Brain microvascular endothelial cell (primary cell): ENCODE results near the gene PKP1.

Experiments used
- DNase-seq: peaks from one replicate; pipeline ENCODE4 v3.0.0-alpha.2; 2020
- H3K27ac ChIP-seq: fragments of 250-450 bp; sonication (Bioruptor Pico); 2 replicates; pipeline ENCODE4 v1.5.1; 2020; ENCODE audit warnings: mild to moderate bottlenecking, moderate library complexity
- H3K27me3 ChIP-seq: fragments of 250-450 bp; sonication (Bioruptor Pico); replicated peaks from 2 replicates; pipeline ENCODE4 v1.5.1; 2020; ENCODE audit warnings: mild to moderate bottlenecking
- H3K36me3 ChIP-seq: fragments of 250-450 bp; sonication (Bioruptor Pico); replicated peaks from 2 replicates; pipeline ENCODE4 v1.5.1; 2020; ENCODE audit warnings: mild to moderate bottlenecking
- H3K4me3 ChIP-seq: 2 replicates; pipeline ENCODE4 v1.5.1; 2011; ENCODE audit warnings: low read depth, mild to moderate bottlenecking, control low read depth, low read length, moderate library complexity
- CTCF ChIP-seq: IDR thresholded peaks from 2 replicates; pipeline ENCODE4 v1.5.1; 2011; ENCODE audit warnings: low read depth, mild to moderate bottlenecking, moderate library complexity, low read length, control low read depth, inconsistent platforms; ENCODE audit errors: missing control alignments
- in situ Hi-C: cut with HindIII; loops from 2 replicates; pipeline ENCODE4 v1.10.0; 2017; ENCODE audit warnings: low sequenced_read_pairs, low pct_ligation_motif_present

PKP1 gene

DNA sequence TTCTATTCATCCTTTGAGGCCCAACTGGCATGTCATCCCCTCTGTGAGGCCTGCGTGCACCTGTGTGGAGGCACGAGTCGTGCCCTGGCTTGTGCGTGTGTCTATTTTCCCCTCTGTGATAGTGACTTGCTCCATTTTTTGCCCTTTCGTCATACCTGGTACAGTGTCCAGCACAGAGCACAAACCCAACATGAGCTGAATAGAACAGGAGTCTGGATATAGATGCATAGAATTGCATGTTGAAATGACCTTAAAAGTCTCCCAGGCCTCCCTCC, 61.7 kb downstream of the PKP1 start:
- Histone ChIP-seq H3K27ac (no peak overlapping the region), H3K4me3 (no peak overlapping the region), H3K36me3 (no peaks in the 10 kb centered on the region), H3K27me3 (peaks cover 3% of the 10 kb centered on the region)
- no peak for DNase-seq
- in situ Hi-C loops = no loop called here
- no peak for TF ChIP-seq CTCF

- peak; percentile 67 for DNase-seq
- H3K27ac ChIP-seq = no peak overlapping the region
- H3K4me3 ChIP-seq = no peak overlapping the region
- in situ Hi-C loops = no loop called here
- H3K36me3 ChIP-seq = no peaks in the 10 kb centered on the region
- peaks cover 3% of the 10 kb centered on the region for H3K27me3 ChIP-seq
- TF ChIP-seq CTCF = peak; percentile 83
These were observed 63.1 kb downstream of the PKP1 start for GRCh38 chr1:201346337-201346939.

- Histone ChIP-seq H3K36me3 (no peaks in the 10 kb centered on the region), H3K27ac (no peak overlapping the region), H3K4me3 (no peak overlapping the region), H3K27me3 (peaks cover 6% of the 10 kb centered on the region)
- in situ Hi-C loops = no loop called here
- no peak for DNase-seq
- no peak for TF ChIP-seq CTCF
These were observed 63.7 kb downstream of the PKP1 start for GRCh38 chr1:201346987-201347386.

GRCh38 chr1:201347498-201348210, 64.3 kb downstream of the PKP1 start:
- in situ Hi-C loops = no loop called here
- TF ChIP-seq CTCF = no peak
- Histone ChIP-seq H3K36me3 (no peaks in the 10 kb centered on the region), H3K27ac (no peak overlapping the region), H3K27me3 (peaks cover 11% of the 10 kb centered on the region), H3K4me3 (no peak overlapping the region)
- no peak for DNase-seq

GRCh38 chr1:201348211-201348566, 64.9 kb downstream of the PKP1 start:
- peak; percentile 45 for DNase-seq

More at GRCh38 chr1:201348211-201348566, 64.9 kb downstream of the PKP1 start:
- peak; percentile 85 for TF ChIP-seq CTCF
- Histone ChIP-seq H3K36me3 (no peaks in the 10 kb centered on the region), H3K4me3 (no peak overlapping the region), H3K27ac (no peak overlapping the region), H3K27me3 (peaks cover 13% of the 10 kb centered on the region)
- in situ Hi-C loops = no loop called here
